GM21381 (cell line): ENCODE data around the gene SLC4A8.

Source experiments
- ATAC-seq: cut with Tn5 transposase; IDR thresholded peaks from one replicate; pipeline ENCODE4 v1.9.1; 2021; ENCODE audit warnings: mild to moderate bottlenecking, moderate library complexity; ENCODE audit not compliant: unreplicated experiment

The SLC4A8 gene

GRCh38 chr12:51395283-51396230 is 29.1 kb upstream of the SLC4A8 start:
- no peak for ATAC-seq

GRCh38 chr12:51397670-51398069 is 27.0 kb upstream of the SLC4A8 start:
- no peak for ATAC-seq

GRCh38 chr12:51399891-51400290 is 24.7 kb upstream of the SLC4A8 start:
- no peak for ATAC-seq

GRCh38 chr12:51401020-51401419 is 23.6 kb upstream of the SLC4A8 start:
- ATAC-seq: no peak

GRCh38 chr12:51401486-51401885 is 23.1 kb upstream of the SLC4A8 start:
- no peak for ATAC-seq

- ATAC-seq: no peak
Observed at GRCh38 chr12:51401900-51402299, 22.7 kb upstream of the SLC4A8 start.

GRCh38 chr12:51403159-51403558 is 21.5 kb upstream of the SLC4A8 start:
- no peak for ATAC-seq

- no peak for ATAC-seq
Observed at GRCh38 chr12:51403681-51404136, 20.9 kb upstream of the SLC4A8 start.

GRCh38 chr12:51404627-51405026 is 20.0 kb upstream of the SLC4A8 start:
- no peak for ATAC-seq

GRCh38 chr12:51405801-51406207 is 18.8 kb upstream of the SLC4A8 start:
- ATAC-seq: no peak

GRCh38 chr12:51406290-51406689 is 18.3 kb upstream of the SLC4A8 start:
- no peak for ATAC-seq

- ATAC-seq: no peak
Observed at GRCh38 chr12:51406859-51407258, 17.8 kb upstream of the SLC4A8 start.

GRCh38 chr12:51407604-51408003 is 17.0 kb upstream of the SLC4A8 start:
- no peak for ATAC-seq

GRCh38 chr12:51409846-51410245 is 14.8 kb upstream of the SLC4A8 start:
- no peak for ATAC-seq

- no peak for ATAC-seq
Observed at GRCh38 chr12:51413149-51413548, 11.5 kb upstream of the SLC4A8 start.

- no peak for ATAC-seq
Observed at GRCh38 chr12:51413791-51414190, 10.8 kb upstream of the SLC4A8 start.

GRCh38 chr12:51415931-51416330 is 8.7 kb upstream of the SLC4A8 start:
- ATAC-seq: no peak

- ATAC-seq: no peak
Observed at GRCh38 chr12:51417826-51418225, 6.8 kb upstream of the SLC4A8 start.

- ATAC-seq: no peak
Observed at GRCh38 chr12:51419425-51420193, 5.0 kb upstream of the SLC4A8 start.

GRCh38 chr12:51421266-51421884 is 3.3 kb upstream of the SLC4A8 start:
- no peak for ATAC-seq

- no peak for ATAC-seq
Observed at GRCh38 chr12:51424094-51424661, 453 bp upstream of the SLC4A8 start.
